ENCODE results near the gene ZBTB26. TPM values are rescaled to one million over a fixed set of nuclear protein-coding genes. Genes with fewer than 3 reads are reported as not detected.
A peak's percentile ranks its signal among the peaks of the same experiment; 100 is the strongest.

Gene ZBTB26
- total and polyA plus RNA-seq, 2 donors (not counting 1 experiment from before 2014, with no cell fraction given): 4.7 to 16.4 TPM

DNA sequence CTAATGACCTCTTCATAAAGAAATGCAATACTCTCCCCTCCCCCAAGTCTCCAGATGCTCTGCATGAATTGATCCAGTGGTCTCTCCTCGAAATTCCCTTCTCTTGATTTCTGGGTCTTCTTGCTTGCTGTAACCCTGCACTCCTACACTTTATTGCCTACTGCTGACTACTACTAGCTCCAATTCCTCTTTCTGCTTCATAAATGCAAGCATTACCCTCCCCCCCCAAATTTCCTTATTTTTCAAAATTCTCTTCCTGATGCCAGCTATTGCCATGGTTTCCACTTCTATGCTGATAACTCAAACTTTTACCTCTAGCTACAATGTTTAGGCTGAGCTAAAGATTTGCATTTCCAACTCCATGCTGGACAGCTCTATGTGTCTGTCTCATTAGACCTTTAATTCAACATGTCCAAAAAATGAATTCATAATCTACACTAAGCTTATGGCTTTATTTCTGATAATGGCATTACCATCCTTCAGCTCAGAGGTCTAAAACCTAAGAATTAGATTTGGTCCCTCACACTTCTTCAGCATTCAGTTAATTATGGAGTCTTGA, 1.4 kb downstream of the ZBTB26 start:
- ChIA-PET CTCF (interaction anchor here (0.6 to 1.7 kb wide), 4 partner anchors 17 to 158 kb away, joined by 3 to 5 read pairs (median 4); partner anchors contain the start of genes RC3H2 and ZBTB6), POLR2A (interaction anchor here (0.7 to 3.1 kb wide), 5 partner anchors 11 to 26 kb away, joined by 3 to 34 read pairs (median 6); partner anchors contain the start of genes RABGAP1, RC3H2 and ZBTB6)
- H3K4me3 ChIP-seq (ENCODE audit: control extremely low read depth in 1 of 5, extremely low read depth in 1 of 5, insufficient read depth in 1 of 5, low read depth in 2 of 5, low read length in 4 of 5): no peak overlapping the region

DNA sequence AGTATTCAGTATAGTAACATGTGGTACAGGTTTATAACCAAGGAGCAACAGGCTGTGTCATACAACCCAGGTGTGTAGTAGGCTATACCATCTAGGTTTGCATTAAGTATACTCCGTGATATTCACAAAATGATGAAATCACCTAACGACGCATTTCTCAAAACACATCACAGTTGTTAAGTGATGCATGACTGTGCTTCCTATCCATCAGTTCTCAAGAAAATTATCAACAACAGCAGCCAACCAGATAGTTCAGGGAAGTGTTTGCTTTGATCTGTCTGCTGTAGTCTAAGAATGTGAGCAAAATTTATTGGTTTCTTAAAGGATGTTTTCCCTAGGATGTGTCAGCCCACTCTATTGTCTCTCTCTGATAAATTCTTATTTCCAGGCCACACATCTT, 7.4 kb downstream of the ZBTB26 start:
- Histone ChIP-seq H2AFZ (ENCODE audit: insufficient read depth, low read depth, low read length, poor library complexity, severe bottlenecking) (no peak overlapping the region), H3K4me1 (ENCODE audit: control insufficient read depth in 2 of 2, insufficient read depth in 2 of 2, low read length in 2 of 2) (peaks cover 11 to 12% of the 10 kb centered on the region in 2 donors), H3K36me3 (replicated peaks in 1 of 2; ENCODE audit: control extremely low read depth in 1 of 2, control insufficient read depth in 1 of 2, extremely low read depth in 1 of 2, insufficient read depth in 2 of 2, low read length in 1 of 2) (peaks cover 5 to 11% of the 10 kb centered on the region in 2 experiments), H3K4me3 (ENCODE audit: control extremely low read depth in 1 of 5, extremely low read depth in 1 of 5, insufficient read depth in 1 of 5, low read depth in 2 of 5, low read length in 4 of 5) (no peak overlapping the region), H3K27ac (ENCODE audit: low read length in 2 of 2) (peak overlapping the region; percentile 21 to 70), H3K4me2 (replicated peaks; ENCODE audit: low read depth, low read length, poor library complexity, severe bottlenecking) (peak overlapping the region; percentile 31), H3K27me3 (replicated peaks in 1 of 4; ENCODE audit: control extremely low read depth in 1 of 4, control insufficient read depth in 3 of 4, insufficient read depth in 4 of 4, low read length in 3 of 4) (no peaks in the 10 kb centered on the region), H4K20me1 (ENCODE audit: control insufficient read depth, insufficient read depth, low read length, poor library complexity, severe bottlenecking) (no peaks in the 10 kb centered on the region), H3K9me3 (ENCODE audit: control extremely low read depth in 1 of 3, control insufficient read depth in 2 of 3, insufficient read depth in 1 of 3, low read length in 2 of 3) (no peaks in the 10 kb centered on the region), H3K79me2 (ENCODE audit: control insufficient read depth, insufficient read depth, low read length) (peaks cover 33% of the 10 kb centered on the region), H3K9ac (ENCODE audit: low read length) (no peak overlapping the region)
- intact Hi-C loops (cut with micrococcal nuclease): no loop called here
- Mint-ChIP-seq H3K9me3 (ENCODE audit: insufficient read depth) (no peaks in the 10 kb centered on the region), H3K27ac (peak overlapping the region; percentile 50), H3K4me1 (peaks cover 17% of the 10 kb centered on the region), H3K4me3 (peak overlapping the region; percentile 12), H3K27me3 (no peaks in the 10 kb centered on the region)
- DNase-seq: peak; percentile 53
- CTCF ChIA-PET: no interaction called here
- ATAC-seq (ENCODE audit: low read depth): peak; percentile 70
- WGBS (ENCODE audit: insufficient coverage): 26% methylated on average over 3 of the region's 3 CpGs
- TF ChIP-seq, protein P1, sequence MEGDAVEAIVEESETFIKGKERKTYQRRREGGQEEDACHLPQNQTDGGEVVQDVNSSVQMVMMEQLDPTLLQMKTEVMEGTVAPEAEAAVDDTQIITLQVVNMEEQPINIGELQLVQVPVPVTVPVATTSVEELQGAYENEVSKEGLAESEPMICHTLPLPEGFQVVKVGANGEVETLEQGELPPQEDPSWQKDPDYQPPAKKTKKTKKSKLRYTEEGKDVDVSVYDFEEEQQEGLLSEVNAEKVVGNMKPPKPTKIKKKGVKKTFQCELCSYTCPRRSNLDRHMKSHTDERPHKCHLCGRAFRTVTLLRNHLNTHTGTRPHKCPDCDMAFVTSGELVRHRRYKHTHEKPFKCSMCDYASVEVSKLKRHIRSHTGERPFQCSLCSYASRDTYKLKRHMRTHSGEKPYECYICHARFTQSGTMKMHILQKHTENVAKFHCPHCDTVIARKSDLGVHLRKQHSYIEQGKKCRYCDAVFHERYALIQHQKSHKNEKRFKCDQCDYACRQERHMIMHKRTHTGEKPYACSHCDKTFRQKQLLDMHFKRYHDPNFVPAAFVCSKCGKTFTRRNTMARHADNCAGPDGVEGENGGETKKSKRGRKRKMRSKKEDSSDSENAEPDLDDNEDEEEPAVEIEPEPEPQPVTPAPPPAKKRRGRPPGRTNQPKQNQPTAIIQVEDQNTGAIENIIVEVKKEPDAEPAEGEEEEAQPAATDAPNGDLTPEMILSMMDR (IDR thresholded peaks at IDR 0.05): no peak
- TF ChIP-seq EZH2 (IDR thresholded peaks at IDR 0.05; ENCODE audit: borderline replicate concordance, insufficient read depth, low read depth, low read length, poor library complexity, severe bottlenecking): no peak
- POLR2A ChIA-PET: no interaction called here

More for the DNA sequence above, 1.4 kb downstream of the ZBTB26 start:
- ATAC-seq (ENCODE audit: low read depth): no peak
- intact Hi-C loops (cut with micrococcal nuclease): loop anchor here (2.0 kb wide), 1 partner anchor 25 kb away; the partner anchor contains the start of gene RC3H2
- Histone ChIP-seq H3K4me1 (ENCODE audit: control insufficient read depth in 2 of 2, insufficient read depth in 2 of 2, low read length in 2 of 2) (peaks cover 19 to 24% of the 10 kb centered on the region in 2 donors), H3K4me2 (replicated peaks; ENCODE audit: low read depth, low read length, poor library complexity, severe bottlenecking) (no peak overlapping the region), H4K20me1 (ENCODE audit: control insufficient read depth, insufficient read depth, low read length, poor library complexity, severe bottlenecking) (no peaks in the 10 kb centered on the region), H3K9ac (ENCODE audit: low read length) (no peak overlapping the region), H3K27me3 (replicated peaks in 1 of 4; ENCODE audit: control extremely low read depth in 1 of 4, control insufficient read depth in 3 of 4, insufficient read depth in 4 of 4, low read length in 3 of 4) (no peaks in the 10 kb centered on the region), H3K9me3 (ENCODE audit: control extremely low read depth in 1 of 3, control insufficient read depth in 2 of 3, insufficient read depth in 1 of 3, low read length in 2 of 3) (no peaks in the 10 kb centered on the region), H3K27ac (ENCODE audit: low read length in 2 of 2) (no peak overlapping the region), H3K79me2 (ENCODE audit: control insufficient read depth, insufficient read depth, low read length) (peaks cover 39% of the 10 kb centered on the region), H3K36me3 (replicated peaks in 1 of 2; ENCODE audit: control extremely low read depth in 1 of 2, control insufficient read depth in 1 of 2, extremely low read depth in 1 of 2, insufficient read depth in 2 of 2, low read length in 1 of 2) (peaks cover under 1 to 5% of the 10 kb centered on the region in 2 experiments), H2AFZ (ENCODE audit: insufficient read depth, low read depth, low read length, poor library complexity, severe bottlenecking) (no peak overlapping the region)
- H3K27ac Mint-ChIP-seq: no peak overlapping the region
- H3K4me1 Mint-ChIP-seq: peaks cover 20% of the 10 kb centered on the region
- no peak overlapping the region for H3K4me3 Mint-ChIP-seq
- H3K9me3 Mint-ChIP-seq (ENCODE audit: insufficient read depth): no peaks in the 10 kb centered on the region
- WGBS (ENCODE audit: insufficient coverage): 82% methylated on average over 1 of the region's 1 CpG
- no peak for DNase-seq
- TF ChIP-seq, protein P1 (IDR thresholded peaks at IDR 0.05): no peak
- TF ChIP-seq EZH2 (IDR thresholded peaks at IDR 0.05; ENCODE audit: borderline replicate concordance, insufficient read depth, low read depth, low read length, poor library complexity, severe bottlenecking): no peak
- H3K27me3 Mint-ChIP-seq: no peaks in the 10 kb centered on the region
